Breast epithelium (tissue), 3 donors: ENCODE results near the gene CDH4.

ENCODE experiments used
- POLR2AphosphoS5 ChIP-seq, 3 donors: sonication (generic); formaldehyde crosslinking; IDR thresholded peaks; one replicate each; pipeline ENCODE4 v1.6.1; 2017; ENCODE audit warnings: antibody characterized with exemption in 3 of 3
- TF ChIP-seq, protein P1 (sequence below), 3 donors: fragments of 450-650 bp; IDR thresholded peaks; one replicate each; pipeline ENCODE4 v1.5.1; 2016 to 2017; ENCODE audit warnings: antibody characterized with exemption in 3 of 3, mild to moderate bottlenecking in 3 of 3, moderate library complexity in 3 of 3

GRCh38 chr20:61915101-61915500 is 663.0 kb downstream of the CDH4 start:
- TF ChIP-seq, protein P1, sequence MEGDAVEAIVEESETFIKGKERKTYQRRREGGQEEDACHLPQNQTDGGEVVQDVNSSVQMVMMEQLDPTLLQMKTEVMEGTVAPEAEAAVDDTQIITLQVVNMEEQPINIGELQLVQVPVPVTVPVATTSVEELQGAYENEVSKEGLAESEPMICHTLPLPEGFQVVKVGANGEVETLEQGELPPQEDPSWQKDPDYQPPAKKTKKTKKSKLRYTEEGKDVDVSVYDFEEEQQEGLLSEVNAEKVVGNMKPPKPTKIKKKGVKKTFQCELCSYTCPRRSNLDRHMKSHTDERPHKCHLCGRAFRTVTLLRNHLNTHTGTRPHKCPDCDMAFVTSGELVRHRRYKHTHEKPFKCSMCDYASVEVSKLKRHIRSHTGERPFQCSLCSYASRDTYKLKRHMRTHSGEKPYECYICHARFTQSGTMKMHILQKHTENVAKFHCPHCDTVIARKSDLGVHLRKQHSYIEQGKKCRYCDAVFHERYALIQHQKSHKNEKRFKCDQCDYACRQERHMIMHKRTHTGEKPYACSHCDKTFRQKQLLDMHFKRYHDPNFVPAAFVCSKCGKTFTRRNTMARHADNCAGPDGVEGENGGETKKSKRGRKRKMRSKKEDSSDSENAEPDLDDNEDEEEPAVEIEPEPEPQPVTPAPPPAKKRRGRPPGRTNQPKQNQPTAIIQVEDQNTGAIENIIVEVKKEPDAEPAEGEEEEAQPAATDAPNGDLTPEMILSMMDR (IDR thresholded peaks at IDR 0.05), result no peak
- TF ChIP-seq POLR2AphosphoS5 (IDR thresholded peaks at IDR 0.05), result no peak
